NCI-H1694 treated with DMSO at 0.1 percent for 48 hours (cell line): Measurements from ENCODE around the gene PIEZO1.

Experiments
- DNase-seq: peaks from one replicate; lab custom pipeline; 2025; lab: John Stamatoyannopoulos, UW

PIEZO1 gene

GRCh38 chr16:88701581-88702370 is 83.2 kb downstream of the PIEZO1 start:
- DNase-seq = no peak

- no peak for DNase-seq
Observed at GRCh38 chr16:88700636-88701482, 84.2 kb downstream of the PIEZO1 start.

- DNase-seq = no peak
Observed at GRCh38 chr16:88700322-88700635, 84.7 kb downstream of the PIEZO1 start.

- DNase-seq = no peak
Observed at GRCh38 chr16:88699180-88699579, 85.8 kb downstream of the PIEZO1 start.

- DNase-seq = no peak
Observed at GRCh38 chr16:88698646-88699045, 86.4 kb downstream of the PIEZO1 start.

- no peak for DNase-seq
Observed at GRCh38 chr16:88697831-88698615, 87.0 kb downstream of the PIEZO1 start.

GRCh38 chr16:88697116-88697830 is 87.7 kb downstream of the PIEZO1 start:
- no peak for DNase-seq

GRCh38 chr16:88696441-88696840 is 88.6 kb downstream of the PIEZO1 start:
- DNase-seq = no peak

GRCh38 chr16:88695753-88696152 is 89.3 kb downstream of the PIEZO1 start:
- no peak for DNase-seq

- DNase-seq = no peak
Observed at GRCh38 chr16:88695218-88695617, 89.8 kb downstream of the PIEZO1 start.

- DNase-seq = no peak
Observed at GRCh38 chr16:88694221-88695087, 90.6 kb downstream of the PIEZO1 start.

- DNase-seq = no peak
Observed at GRCh38 chr16:88693420-88694177, 91.4 kb downstream of the PIEZO1 start.

GRCh38 chr16:88692861-88693260 is 92.2 kb downstream of the PIEZO1 start:
- DNase-seq = no peak

- DNase-seq = no peak
Observed at GRCh38 chr16:88691924-88692560, 93.0 kb downstream of the PIEZO1 start.

GRCh38 chr16:88691129-88691813 is 93.7 kb downstream of the PIEZO1 start:
- no peak for DNase-seq

- no peak for DNase-seq
Observed at GRCh38 chr16:88690341-88691128, 94.5 kb downstream of the PIEZO1 start.

- no peak for DNase-seq
Observed at GRCh38 chr16:88688013-88688778, 96.8 kb downstream of the PIEZO1 start.

- no peak for DNase-seq
Observed at GRCh38 chr16:88687676-88688012, 97.4 kb downstream of the PIEZO1 start.
